NCI-H748 (cell line): ENCODE data around the gene MRPL55.

ENCODE experiments used
- DNase-seq: peaks from one replicate; lab custom pipeline; 2025; ENCODE audit not compliant: unreplicated experiment; lab: John Stamatoyannopoulos, UW

MRPL55 gene

GRCh38 chr1:228148196-228148861 lies 39.2 kb upstream of the MRPL55 start:
- no peak for DNase-seq

GRCh38 chr1:228147768-228148167 lies 38.7 kb upstream of the MRPL55 start:
- DNase-seq, result no peak

- DNase-seq, result no peak
Observed at GRCh38 chr1:228147151-228147693, 38.1 kb upstream of the MRPL55 start.

GRCh38 chr1:228146417-228147150 lies 37.5 kb upstream of the MRPL55 start:
- no peak for DNase-seq

GRCh38 chr1:228145463-228146416 lies 36.6 kb upstream of the MRPL55 start:
- no peak for DNase-seq

- no peak for DNase-seq
Observed at GRCh38 chr1:228144993-228145343, 35.9 kb upstream of the MRPL55 start.

GRCh38 chr1:228144193-228144992 lies 35.3 kb upstream of the MRPL55 start:
- DNase-seq, result no peak

- no peak for DNase-seq
Observed at GRCh38 chr1:228143480-228144192, 34.5 kb upstream of the MRPL55 start.

GRCh38 chr1:228142701-228143136 lies 33.6 kb upstream of the MRPL55 start:
- no peak for DNase-seq

GRCh38 chr1:228142155-228142691 lies 33.1 kb upstream of the MRPL55 start:
- no peak for DNase-seq

GRCh38 chr1:228141226-228142044 lies 32.3 kb upstream of the MRPL55 start:
- DNase-seq, result no peak

- no peak for DNase-seq
Observed at GRCh38 chr1:228140724-228141225, 31.7 kb upstream of the MRPL55 start.

GRCh38 chr1:228139931-228140723 lies 31.0 kb upstream of the MRPL55 start, which contains the start of gene GUK1:
Gene GUK1, plus strand, starts transcription at chr1:228140279. Its CDS starts 24 bp downstream, at chr1:228140303.
- DNase-seq, result peak; percentile 97

- DNase-seq, result no peak
Observed at GRCh38 chr1:228139406-228139930, 30.4 kb upstream of the MRPL55 start.

GRCh38 chr1:228136901-228137300 lies 27.8 kb upstream of the MRPL55 start:
- no peak for DNase-seq

GRCh38 chr1:228134591-228134990 lies 25.5 kb upstream of the MRPL55 start:
- no peak for DNase-seq

GRCh38 chr1:228131766-228132165 lies 22.7 kb upstream of the MRPL55 start:
- no peak for DNase-seq
